HG02840 (cell line): ENCODE results near the gene SEL1L2.

Source experiments
- ATAC-seq: cut with Tn5 transposase; IDR thresholded peaks from one replicate; pipeline ENCODE4 v1.9.1; 2021; ENCODE audit warnings: mild to moderate bottlenecking, moderate library complexity, moderate number of reproducible peaks; ENCODE audit not compliant: unreplicated experiment, low FRiP score

Gene SEL1L2

DNA sequence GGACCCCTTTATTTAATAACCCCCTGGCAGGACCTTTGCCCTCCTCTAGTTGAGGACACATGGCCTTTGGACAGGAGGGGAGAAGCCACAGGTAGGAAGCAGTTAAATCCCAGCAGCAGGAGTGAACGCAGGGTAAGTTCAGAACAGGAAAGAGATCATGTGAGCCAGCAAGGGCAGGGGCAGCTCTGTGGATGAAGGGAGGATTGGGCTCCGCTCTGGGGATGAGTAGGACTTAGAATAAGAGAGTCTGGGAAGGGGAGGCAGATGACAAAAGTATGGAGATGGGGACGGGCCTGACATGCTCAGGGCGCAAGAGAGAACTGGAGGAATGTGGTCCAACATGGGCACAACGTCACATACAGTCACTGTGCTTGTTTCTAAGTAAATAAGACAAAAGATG is 116.6 kb downstream of the SEL1L2 start:
- no peak for ATAC-seq

GRCh38 chr20:13870170-13870748 is 120.2 kb downstream of the SEL1L2 start:
- no peak for ATAC-seq

DNA sequence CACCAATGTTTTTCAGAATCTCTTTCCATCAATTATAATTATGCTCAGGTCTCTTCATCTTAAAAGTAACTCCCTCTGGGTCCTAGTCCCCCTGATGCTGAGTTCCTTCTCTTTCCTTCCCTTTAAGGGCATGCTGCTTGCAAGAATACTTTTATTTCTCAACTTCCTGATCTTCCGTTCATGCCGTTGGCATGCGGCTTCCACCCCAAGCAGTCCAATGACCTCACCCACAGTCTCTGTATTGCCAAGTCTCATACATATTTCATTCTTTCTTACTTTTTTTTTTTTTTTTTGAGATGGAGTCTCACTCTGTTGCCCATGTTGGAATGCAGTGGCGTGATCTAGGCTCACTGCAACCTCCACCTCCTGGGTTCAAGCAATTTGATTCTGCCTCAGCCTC is 122.1 kb downstream of the SEL1L2 start:
- no peak for ATAC-seq

DNA sequence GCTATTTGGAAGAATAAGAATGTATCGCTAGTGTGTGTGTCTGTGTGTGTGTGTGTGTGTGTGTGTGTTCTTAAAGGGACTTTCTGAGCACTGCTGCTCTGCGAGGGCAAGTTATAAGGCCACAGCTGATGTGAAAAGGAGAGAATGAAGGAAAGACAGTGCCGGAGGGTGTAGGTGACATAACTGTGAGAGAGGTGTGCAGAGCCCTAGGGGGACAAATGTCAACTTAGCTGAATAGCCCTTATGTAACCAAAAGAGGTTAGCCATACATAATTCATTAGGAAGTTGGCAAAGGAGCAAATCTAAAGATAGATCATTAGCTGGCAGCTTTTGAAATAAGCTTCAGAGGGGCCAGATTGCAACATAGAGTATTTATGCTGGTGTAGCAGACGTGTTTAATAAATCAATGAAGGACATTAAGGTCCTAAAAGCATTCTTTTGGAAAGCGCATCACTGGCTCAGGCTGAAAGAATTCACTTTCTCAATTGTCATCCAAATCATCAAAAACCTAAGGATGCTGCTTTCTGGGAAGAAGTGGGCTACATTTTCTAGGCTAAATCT is 124.5 kb downstream of the SEL1L2 start:
- ATAC-seq = no peak

DNA sequence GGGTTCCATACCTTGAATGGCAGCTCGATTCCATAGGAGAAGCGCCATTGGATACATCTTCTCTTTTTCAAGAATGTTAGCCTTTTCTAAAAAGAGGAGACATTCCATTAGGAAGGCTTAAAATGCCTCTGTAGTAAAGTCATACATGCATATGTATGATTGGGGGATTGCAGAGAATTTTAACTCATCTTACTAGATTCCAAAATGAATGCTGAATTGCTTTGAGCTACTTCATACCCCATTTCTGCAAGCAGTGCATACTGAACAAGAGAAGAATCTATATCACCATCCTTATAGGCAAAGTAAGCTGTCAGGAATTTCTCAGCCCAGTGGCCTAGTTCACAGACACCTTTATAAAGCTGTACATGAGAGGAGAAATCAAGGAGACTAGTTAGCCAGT is 125.3 kb downstream of the SEL1L2 start:
- ATAC-seq = no peak

- ATAC-seq = no peak
Observed at GRCh38 chr20:13863244-13863643, 127.2 kb downstream of the SEL1L2 start.

- ATAC-seq = no peak
Observed at GRCh38 chr20:13862245-13862644, 128.2 kb downstream of the SEL1L2 start.

DNA sequence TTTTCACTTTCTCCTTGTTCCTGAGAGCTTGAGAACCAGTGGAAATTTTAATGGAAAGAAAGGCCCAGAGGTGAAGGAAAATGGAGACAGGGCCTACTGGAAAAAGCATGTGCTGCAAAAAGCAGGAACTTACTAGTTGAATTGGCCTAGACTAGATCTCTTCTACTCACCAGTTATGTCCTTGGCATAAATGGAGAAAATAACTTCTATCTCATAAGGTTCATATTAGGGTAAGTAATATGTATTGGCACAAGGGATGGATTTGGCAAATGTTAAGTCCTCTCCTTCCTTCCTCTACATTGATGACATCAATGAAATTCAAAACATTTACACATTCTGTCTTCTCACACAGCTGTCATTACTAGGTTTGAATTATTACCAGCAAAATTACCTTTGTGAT is 131.5 kb downstream of the SEL1L2 start:
- no peak for ATAC-seq

GRCh38 chr20:13858439-13858838 is 132.0 kb downstream of the SEL1L2 start:
- no peak for ATAC-seq

- no peak for ATAC-seq
Observed at GRCh38 chr20:13857961-13858360, 132.5 kb downstream of the SEL1L2 start.

GRCh38 chr20:13857304-13857703 is 133.1 kb downstream of the SEL1L2 start:
- no peak for ATAC-seq

- no peak for ATAC-seq
Observed at GRCh38 chr20:13856354-13856753, 134.1 kb downstream of the SEL1L2 start.

GRCh38 chr20:13855613-13856012 is 134.8 kb downstream of the SEL1L2 start:
- ATAC-seq = no peak

GRCh38 chr20:13852306-13852705 is 138.1 kb downstream of the SEL1L2 start:
- ATAC-seq = no peak

DNA sequence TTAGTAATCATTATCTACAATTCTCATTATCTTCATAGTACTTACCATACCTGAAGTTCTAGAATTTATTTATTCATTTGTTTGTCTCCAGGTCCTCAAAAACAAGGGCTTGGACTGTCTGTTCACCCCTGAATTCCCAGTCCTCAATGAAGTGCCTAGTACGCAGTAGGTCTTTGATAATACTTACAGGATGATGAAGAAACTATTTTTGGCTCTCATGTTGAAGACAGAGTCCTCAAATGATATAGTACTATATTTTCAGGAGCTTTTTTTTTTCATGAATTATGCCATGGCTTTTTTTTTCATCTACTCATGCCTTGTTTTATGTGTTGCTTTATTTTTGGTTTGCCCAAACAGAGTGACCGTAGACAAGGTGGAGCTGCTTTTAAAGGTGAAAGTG is 139.1 kb downstream of the SEL1L2 start:
- ATAC-seq = no peak

- ATAC-seq = no peak
Observed at GRCh38 chr20:13844296-13844695, 146.1 kb downstream of the SEL1L2 start.

GRCh38 chr20:13841206-13841605 is 149.2 kb downstream of the SEL1L2 start:
- ATAC-seq = no peak

GRCh38 chr20:13840093-13840465 is 150.3 kb downstream of the SEL1L2 start:
- ATAC-seq = no peak

DNA sequence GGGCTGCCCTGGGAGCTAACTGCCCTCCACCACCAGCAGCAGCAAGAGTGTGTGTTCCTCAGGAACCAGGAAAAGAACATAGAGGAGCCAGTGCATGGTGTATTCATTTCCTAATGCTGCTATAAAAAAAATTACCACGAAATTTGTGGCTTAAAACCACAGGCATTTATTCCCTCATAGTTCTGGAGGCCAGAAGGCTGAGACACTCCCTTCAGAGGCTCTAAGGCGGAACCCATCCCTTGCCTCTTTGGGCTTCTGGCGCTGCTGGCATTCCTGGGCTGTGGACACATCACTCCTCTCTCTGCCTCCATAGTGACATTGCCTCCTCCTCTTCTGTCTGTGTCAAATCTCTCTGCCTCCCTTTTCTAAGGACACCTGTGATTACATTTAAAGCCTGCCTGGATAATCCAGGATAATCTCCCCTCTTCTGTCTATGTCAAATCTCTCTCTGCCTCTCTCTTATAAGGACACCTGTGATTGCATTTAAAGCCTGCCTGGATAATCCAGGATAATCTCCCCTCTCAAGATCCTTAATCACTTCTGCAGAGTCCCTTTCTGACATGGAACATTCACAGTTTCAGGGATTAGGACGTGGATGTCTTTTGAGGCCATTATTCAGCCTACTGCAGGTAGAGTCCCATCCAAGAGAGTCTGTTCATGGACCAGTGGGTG is 150.9 kb downstream of the SEL1L2 start:
- ATAC-seq = no peak

DNA sequence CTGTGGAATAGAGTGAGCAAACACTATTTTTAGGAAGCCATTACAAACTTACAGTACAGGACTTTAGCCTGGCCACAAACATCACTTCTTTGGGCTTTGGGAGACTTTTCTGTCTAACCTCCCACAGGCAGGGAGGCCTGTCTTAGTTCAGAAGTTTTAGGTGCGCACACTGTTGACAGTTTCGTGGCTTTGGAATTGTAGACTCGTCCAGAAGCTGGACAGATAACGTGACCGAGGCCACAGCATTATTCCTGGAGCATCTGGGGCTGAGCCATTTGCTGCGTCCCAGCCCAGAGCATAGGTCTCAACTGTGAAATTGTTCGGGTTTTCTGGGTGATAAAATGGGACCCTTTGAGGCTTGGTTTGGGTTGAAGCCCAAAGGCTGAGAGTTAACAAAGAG is 151.8 kb downstream of the SEL1L2 start:
- ATAC-seq = no peak

- no peak for ATAC-seq
Observed at GRCh38 chr20:13831476-13831875, 158.9 kb downstream of the SEL1L2 start.

DNA sequence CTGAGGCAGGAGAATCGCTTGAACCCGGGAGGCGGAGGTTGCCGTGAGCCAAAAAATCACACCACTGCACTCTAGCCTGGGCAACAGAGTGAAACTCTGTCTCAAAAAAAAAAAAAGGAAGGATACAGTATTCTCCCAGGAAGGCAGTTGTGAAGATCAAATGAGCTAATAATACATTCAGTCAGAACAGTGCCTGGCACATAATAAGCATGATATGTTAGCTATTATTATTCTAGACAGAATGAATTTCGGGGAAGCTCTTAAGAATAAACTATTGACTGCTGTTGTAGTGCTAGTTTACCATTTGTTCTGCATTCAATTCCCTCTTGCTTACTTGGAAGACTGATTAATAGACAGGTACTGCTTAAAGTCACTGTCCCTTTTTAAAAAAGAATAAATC is 164.9 kb downstream of the SEL1L2 start:
- no peak for ATAC-seq
